Measurements from ENCODE around the gene KBTBD4.

GRCh38 chr11:47524291-47524874 lies 54.4 kb downstream of the KBTBD4 start:
- TF ChIP-seq CTCF (IDR thresholded peaks at IDR 0.05), result no peak
- TF ChIP-seq POLR2A (IDR thresholded peaks at IDR 0.05), result no peak

All from prostate gland (tissue), 2 donors.